AG04449 (cell line): ENCODE measurements around the gene LRIT1.

ENCODE experiments used
- CTCF ChIA-PET: fragments of 350-600 bp; formaldehyde crosslinking; extraction: SDS; loops from one replicate; lab custom pipeline; 2021; ENCODE audit warnings: antibody characterized with exemption; lab: Yijun Ruan, JAX
- POLR2A ChIA-PET: fragments of 400-600, 350-600 bp; formaldehyde crosslinking; extraction: SDS; loops from one replicate; lab custom pipeline; 2020; ENCODE audit warnings: antibody characterized with exemption, inconsistent platforms; lab: Yijun Ruan, JAX
- DNase-seq: peaks from one replicate; pipeline ENCODE4 v3.0.0-alpha.2; 2010; ENCODE audit warnings: low read depth, low spot score
- H3K4me3 ChIP-seq: 2 replicates; pipeline ENCODE4 v1.5.1; 2011; ENCODE audit warnings: low read depth, mild to moderate bottlenecking, control low read depth, low read length
- TF ChIP-seq, protein P1 (sequence below): IDR thresholded peaks from one replicate; pipeline ENCODE4 v1.5.1; 2011; ENCODE audit warnings: mild to moderate bottlenecking, moderate library complexity, low read length, control low read depth, inconsistent platforms; ENCODE audit not compliant: insufficient read depth; ENCODE audit errors: missing control alignments

Gene LRIT1

DNA sequence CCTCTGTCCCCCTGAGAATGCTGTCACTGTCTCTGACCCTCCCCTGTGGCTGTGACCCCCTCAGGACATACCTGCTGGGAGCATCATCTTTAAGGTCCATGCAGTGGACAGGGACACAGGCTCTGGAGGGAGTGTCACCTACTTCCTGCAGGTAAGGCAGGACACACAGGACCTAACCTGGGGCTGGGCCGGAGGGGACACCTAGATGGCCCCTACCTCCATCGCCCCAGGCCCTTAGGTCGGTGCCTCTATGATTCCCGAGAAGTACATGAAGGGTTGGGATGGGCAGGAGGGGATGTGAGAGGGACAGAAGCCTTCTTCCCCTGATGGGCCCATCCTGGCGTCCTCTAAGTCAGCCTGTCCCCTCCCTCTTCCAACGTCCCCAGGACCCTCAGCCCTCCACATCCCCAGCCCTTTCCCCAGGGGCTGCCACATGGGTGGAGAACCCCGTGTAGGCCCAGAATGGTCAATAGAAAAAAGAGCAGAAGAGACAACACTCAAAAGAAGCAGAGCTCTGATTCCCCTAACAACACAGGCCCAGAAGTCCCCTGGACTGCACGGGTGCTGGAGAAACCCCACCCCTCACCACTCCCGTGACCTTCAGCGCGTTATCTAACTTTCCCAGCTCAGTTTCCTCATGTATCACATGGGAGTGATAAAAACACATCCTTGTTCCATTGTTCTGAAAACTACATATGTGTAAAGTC lies 40.7 kb downstream of the LRIT1 start:
- no peak overlapping the region for H3K4me3 ChIP-seq
- TF ChIP-seq, protein P1, sequence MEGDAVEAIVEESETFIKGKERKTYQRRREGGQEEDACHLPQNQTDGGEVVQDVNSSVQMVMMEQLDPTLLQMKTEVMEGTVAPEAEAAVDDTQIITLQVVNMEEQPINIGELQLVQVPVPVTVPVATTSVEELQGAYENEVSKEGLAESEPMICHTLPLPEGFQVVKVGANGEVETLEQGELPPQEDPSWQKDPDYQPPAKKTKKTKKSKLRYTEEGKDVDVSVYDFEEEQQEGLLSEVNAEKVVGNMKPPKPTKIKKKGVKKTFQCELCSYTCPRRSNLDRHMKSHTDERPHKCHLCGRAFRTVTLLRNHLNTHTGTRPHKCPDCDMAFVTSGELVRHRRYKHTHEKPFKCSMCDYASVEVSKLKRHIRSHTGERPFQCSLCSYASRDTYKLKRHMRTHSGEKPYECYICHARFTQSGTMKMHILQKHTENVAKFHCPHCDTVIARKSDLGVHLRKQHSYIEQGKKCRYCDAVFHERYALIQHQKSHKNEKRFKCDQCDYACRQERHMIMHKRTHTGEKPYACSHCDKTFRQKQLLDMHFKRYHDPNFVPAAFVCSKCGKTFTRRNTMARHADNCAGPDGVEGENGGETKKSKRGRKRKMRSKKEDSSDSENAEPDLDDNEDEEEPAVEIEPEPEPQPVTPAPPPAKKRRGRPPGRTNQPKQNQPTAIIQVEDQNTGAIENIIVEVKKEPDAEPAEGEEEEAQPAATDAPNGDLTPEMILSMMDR, result no peak
- no peak for DNase-seq
- ChIA-PET POLR2A (no interaction called here), CTCF (no interaction called here)

DNA sequence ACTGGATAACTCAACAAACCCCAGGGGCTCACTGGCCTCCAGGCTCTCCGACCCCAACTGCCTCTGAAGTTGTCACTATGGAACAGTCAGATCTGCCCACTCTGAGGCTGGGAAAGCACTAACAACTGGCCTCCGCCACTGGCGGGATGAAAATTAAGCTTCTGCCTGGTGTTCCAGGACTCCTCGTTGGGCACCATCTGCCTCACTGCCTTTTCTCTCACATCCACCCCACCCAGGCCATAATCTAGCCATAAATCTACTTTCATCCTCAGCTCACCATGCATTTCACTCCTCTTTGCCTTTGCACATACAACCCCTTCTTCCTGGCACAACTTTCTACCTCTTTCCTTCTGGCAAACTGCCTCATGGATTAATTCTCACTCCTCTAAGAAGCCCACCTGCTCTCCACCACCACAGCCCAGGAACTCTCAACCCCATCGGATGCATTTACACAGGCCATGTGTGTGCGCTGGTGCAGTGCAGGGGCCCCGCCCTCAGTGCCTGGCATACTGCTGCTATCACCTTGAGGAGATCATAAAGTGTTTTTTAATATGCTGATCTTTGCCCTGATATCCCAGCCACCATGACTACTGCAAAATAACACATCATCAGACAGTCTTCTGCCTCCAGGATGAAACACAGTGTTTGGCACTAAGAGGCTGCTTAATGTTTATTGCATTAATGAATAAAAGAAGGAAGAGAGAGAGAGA lies 43.0 kb downstream of the LRIT1 start:
- no peak for DNase-seq
- TF ChIP-seq, protein P1, result no peak
- POLR2A ChIA-PET, result no interaction called here
- H3K4me3 ChIP-seq, result no peak overlapping the region
- CTCF ChIA-PET, result no interaction called here

DNA sequence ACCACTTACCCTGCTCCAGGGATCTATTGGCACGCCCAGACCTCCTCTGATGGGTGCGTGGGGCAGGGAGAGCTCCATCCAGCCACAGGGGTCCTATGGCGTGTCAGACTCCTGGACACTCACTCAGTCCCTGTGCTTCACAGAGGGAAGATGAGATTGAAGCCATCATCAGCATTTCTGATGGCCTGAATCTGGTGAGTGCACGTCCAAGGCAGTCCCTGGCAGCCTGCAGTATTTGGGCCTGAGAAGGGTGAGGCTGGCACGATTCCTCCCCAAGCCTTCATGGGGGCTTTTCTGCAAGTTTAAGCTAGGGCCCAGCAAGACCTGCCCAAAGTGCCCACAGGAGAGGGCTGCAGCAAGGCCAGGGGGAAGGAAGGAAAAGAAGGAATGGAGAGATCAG lies 43.7 kb downstream of the LRIT1 start:
- TF ChIP-seq, protein P1, result no peak
- CTCF ChIA-PET, result no interaction called here
- DNase-seq, result no peak
- H3K4me3 ChIP-seq, result no peak overlapping the region
- POLR2A ChIA-PET, result no interaction called here

DNA sequence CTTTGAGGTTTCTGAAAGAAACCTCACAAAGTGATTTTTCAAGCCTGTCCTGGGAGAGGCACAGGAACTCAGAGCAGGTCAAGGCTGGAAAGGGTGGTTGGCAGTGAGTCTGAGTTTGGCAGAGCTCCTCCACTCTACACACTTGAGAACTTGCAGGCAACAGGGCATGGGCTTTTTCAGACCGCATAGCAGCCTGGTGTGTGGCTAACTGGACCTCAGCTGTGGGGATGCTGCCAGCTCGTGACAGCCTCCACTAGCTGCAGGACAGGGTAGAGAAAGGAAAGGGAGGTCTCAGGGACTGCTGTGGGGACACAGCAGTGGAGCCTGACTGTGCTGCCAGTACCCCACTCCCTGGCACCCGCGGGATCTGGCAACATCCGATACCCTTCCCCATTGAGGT lies 44.4 kb downstream of the LRIT1 start:
- TF ChIP-seq, protein P1, result no peak
- no peak overlapping the region for H3K4me3 ChIP-seq
- ChIA-PET POLR2A (no interaction called here), CTCF (no interaction called here)
- no peak for DNase-seq

DNA sequence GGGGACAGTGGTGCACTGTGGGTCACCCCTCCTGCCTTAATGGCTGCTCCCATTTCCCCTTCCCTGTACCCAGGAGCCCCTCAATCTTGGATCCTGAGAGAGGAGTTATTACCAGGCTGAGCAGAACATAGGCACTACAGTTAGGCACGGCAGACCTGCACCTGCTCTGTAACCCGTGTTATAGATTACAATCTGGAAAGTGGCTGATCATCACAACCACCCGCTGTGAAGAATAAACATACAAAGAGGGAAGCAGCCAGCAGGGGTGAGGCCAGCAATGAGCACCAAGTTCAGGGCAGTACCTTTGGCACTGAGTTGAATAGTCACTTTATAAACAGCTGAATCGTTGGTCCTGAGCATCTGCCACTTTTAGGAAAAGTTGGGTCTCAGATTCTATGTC lies 45.3 kb downstream of the LRIT1 start:
- ChIA-PET CTCF (no interaction called here), POLR2A (no interaction called here)
- DNase-seq, result no peak
- TF ChIP-seq, protein P1, result no peak
- no peak overlapping the region for H3K4me3 ChIP-seq

DNA sequence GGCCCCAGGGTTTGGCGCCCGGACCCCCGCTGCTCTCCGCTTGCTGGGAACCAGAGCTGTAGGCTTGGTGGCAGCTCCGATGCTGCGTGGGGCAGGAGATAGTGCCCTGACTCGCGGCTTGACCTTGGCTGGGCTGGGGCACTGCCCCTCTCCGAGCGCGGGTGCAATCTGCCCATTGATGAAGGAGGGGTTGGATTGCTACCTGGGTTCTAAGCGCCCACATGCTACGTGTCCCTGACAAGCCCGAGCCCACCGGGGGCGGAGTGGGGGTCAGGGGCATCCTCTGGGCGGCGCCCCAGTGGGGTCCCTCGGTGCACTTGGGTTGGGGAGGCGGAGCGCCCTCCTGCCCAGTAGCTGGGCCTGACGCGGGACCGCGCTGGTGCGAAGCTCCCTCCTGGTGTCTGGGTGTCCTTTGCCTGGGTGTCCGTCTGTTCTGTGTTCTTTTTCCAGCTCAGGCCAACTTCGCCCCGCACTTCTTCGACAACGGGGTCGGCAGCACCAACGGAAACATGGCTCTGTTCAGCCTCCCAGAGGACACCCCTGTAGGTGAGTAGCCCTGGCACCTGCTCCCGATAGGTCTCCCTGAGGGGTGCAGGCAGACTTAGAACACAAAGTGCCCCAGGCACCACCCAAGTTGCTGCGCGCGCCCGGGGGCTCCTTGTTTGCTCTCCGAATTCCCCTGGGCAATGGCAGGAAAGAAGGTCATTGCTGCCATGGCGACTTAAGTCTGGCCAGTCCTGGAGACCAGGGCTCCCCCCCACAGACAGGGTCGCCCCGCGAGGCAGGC lies 46.1 kb downstream of the LRIT1 start:
- ChIA-PET CTCF (interaction anchor here (1.0 kb wide), 1 partner anchor 69 kb away, joined by 3 read pairs; no protein-coding TSS in a partner anchor), POLR2A (no interaction called here)
- TF ChIP-seq, protein P1, result no peak
- no peak for DNase-seq
- no peak overlapping the region for H3K4me3 ChIP-seq
